CD4-positive, alpha-beta T cell treated with Interleukin-4 for 1 hour (primary cell): ENCODE measurements around the gene IQSEC3.

Experiments
- DNase-seq, 2 donors: peaks; one replicate each; pipeline ENCODE4 v3.0.0-alpha.2; 2020 to 2022

The IQSEC3 gene

GRCh38 chr12:220491-220890 lies 153.9 kb downstream of the IQSEC3 start:
- no peak for DNase-seq

- no peak for DNase-seq
These were observed 154.5 kb downstream of the IQSEC3 start for GRCh38 chr12:220946-221550.

- no peak for DNase-seq
These were observed 155.2 kb downstream of the IQSEC3 start for GRCh38 chr12:221736-222135.

- no peak for DNase-seq
These were observed 157.3 kb downstream of the IQSEC3 start for GRCh38 chr12:223841-224240.

GRCh38 chr12:224330-224729 lies 157.8 kb downstream of the IQSEC3 start:
- DNase-seq: no peak

GRCh38 chr12:225012-225411 lies 158.4 kb downstream of the IQSEC3 start:
- no peak for DNase-seq

DNA sequence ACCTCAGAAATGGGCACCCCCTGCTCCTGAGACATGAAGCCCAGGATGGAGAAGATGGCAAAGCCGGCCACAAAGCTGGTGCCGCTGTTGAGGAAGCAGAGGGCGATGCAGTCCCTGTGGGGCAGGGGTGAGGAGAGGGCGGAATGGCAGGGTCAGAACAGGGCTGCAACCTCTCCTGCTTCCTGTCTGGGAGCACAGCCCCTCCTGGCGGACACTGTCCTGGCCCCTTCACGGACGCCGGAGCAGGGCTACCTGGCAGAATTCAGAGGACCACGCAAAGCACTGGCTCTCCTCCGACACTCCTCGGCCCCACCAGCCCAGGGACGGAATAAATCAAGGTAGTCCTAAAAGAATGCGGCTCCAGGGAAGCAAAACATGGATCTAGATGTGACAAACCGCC lies 159.8 kb downstream of the IQSEC3 start:
- no peak for DNase-seq

DNA sequence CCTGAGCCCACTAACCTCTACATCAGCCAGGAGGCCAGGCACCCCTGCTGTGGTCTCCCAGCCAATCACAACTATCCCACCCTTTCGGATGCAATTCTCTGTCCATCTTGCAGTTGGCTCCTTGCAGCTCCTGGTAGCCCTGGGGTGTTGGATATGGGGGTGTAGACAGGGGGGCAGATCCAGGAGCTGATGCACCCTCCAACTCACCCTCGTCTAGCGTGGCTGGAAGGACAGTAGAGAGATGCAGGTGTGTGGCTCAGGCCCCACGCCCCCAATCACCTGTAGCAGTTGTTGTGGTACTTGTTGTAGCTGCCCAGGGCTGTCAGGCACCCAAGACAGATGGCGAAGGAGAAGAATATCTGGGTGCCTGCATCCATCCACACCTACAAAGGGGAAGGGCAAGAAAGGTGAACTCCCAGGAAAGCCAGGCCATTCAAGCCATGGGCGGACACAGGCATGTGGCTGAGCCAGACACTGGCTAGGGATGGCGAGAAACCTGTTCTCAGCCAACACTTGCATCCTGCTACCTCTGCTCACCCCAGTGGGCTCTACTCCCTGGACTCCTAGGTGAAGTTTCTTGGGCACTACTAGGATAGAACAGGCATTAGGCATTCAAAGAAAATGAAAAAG lies 160.8 kb downstream of the IQSEC3 start:
- no peak for DNase-seq
